Omental fat pad (tissue), 4 donors: ENCODE results near the gene PRSS57. TPM values are rescaled to one million over a fixed set of nuclear protein-coding genes. Genes with fewer than 3 reads are reported as not detected.

Experiments
- ATAC-seq: fragments of 150-250 bp; one replicate; pipeline ENCODE4 v1.9.1; 2016; ENCODE audit warnings: mild to moderate bottlenecking, moderate library complexity; ENCODE audit not compliant: low FRiP score
- DNase-seq: peaks from one replicate; pipeline ENCODE4 v3.0.0-alpha.2; 2019; ENCODE audit warnings: low spot score
- total RNA-seq, 4 donors: library from RNA; depleted of rRNA; stranded (reverse); fragments of >200 nt; gene quantifications; one replicate each; pipeline ENCODE4 v1.1.0, GENCODE V29; 2016
- TF ChIP-seq, protein P1 (sequence below), 3 donors: fragments of 450-650 bp; IDR thresholded peaks; one replicate each; pipeline ENCODE4 v1.5.1; 2016 to 2017; ENCODE audit warnings: antibody characterized with exemption in 3 of 3, mild to moderate bottlenecking in 3 of 3, moderate library complexity in 2 of 3

Gene PRSS57
- total RNA-seq, 4 donors from 2014 or later, result 0.95 TPM; not detected in 3

DNA sequence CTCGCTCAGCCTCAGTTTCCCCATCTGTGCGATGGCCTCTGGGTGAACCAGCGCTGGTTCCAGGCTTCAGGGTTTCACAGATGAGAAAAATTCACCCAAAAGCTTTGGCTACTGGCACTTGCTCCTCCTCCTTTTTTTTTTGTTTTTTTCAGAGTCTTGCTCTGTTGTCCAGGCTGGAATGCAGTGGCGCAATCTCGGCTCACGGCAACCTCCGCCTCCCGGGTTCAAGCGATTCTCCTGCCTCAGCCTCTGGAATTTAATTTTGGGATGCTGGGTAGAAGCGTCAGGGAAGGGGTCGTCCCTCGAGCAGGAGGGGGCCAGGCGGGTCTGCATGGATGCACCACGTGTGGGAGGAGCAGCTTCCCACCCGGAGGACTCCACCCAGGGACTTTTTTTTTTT is 7.0 kb downstream of the PRSS57 start:
- no peak for DNase-seq
- TF ChIP-seq, protein P1, sequence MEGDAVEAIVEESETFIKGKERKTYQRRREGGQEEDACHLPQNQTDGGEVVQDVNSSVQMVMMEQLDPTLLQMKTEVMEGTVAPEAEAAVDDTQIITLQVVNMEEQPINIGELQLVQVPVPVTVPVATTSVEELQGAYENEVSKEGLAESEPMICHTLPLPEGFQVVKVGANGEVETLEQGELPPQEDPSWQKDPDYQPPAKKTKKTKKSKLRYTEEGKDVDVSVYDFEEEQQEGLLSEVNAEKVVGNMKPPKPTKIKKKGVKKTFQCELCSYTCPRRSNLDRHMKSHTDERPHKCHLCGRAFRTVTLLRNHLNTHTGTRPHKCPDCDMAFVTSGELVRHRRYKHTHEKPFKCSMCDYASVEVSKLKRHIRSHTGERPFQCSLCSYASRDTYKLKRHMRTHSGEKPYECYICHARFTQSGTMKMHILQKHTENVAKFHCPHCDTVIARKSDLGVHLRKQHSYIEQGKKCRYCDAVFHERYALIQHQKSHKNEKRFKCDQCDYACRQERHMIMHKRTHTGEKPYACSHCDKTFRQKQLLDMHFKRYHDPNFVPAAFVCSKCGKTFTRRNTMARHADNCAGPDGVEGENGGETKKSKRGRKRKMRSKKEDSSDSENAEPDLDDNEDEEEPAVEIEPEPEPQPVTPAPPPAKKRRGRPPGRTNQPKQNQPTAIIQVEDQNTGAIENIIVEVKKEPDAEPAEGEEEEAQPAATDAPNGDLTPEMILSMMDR (IDR thresholded peaks at IDR 0.05), result no peak
- no peak for ATAC-seq

DNA sequence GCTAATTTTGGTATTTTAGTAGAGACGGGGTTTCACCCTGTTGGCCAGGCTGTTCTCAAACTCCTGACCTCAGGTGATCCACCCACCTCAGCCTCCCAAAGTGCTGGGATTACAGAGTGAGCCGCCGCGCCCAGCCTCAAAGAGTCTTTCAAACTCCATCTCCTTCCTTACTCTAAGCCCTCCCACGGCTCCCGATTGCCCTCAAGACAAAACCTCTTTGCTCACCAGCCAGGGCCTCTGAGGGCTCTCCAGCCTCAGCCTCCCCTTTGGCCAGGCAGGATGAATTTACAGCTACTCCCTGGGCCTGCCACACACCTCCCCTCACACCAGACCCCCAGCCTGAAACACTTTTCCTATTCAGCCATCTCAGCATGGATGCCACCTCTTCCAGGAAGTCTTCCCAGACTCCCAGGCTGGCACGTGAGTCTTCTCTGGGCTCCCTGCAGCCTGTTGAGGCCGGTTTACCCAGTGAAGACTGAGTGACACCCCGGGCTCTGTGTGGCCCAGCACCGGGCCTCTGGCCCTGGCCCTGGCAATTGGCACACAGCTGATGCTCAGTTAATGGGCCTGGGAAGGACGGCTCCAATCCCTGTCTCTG is 7.6 kb downstream of the PRSS57 start:
- ATAC-seq (no peak), DNase-seq (no peak)
- TF ChIP-seq, protein P1 (IDR thresholded peaks at IDR 0.05), result no peak

DNA sequence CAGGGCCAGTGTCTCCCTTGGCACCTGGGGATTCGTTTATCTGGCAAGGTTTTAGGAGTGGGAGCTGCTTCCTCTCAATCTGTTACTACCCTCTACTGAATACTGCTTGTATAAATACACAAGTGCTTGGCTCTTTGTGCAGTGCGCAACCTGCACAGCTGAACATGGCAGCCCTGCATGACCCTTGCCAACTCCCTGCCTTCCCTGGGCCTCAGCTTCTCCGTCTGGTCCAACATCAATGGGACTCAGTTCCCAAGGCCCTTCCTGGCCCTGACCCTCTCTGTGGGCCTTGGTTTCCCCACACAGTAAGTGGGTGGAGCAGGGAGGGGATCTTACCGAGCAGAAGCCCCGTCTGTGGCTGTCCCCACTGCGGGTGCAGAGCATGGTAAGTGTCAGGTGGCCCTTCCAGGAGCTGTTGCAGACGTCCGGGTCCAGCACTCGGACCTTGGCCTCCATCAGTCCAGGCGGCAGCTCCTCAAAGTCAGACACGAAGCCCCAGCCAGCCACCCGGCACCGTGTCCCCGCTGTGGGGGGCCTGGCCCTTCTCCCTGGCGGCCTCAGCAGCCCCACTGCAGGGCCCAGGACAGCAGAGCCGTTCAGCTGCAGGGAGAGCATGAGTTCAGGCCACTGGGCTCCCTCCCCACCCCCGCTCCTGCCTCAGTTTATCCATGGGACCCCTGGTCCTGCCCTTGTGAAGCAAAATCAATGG is 8.5 kb downstream of the PRSS57 start:
- no peak for ATAC-seq
- DNase-seq, result no peak
- TF ChIP-seq, protein P1 (IDR thresholded peaks at IDR 0.05), result no peak

DNA sequence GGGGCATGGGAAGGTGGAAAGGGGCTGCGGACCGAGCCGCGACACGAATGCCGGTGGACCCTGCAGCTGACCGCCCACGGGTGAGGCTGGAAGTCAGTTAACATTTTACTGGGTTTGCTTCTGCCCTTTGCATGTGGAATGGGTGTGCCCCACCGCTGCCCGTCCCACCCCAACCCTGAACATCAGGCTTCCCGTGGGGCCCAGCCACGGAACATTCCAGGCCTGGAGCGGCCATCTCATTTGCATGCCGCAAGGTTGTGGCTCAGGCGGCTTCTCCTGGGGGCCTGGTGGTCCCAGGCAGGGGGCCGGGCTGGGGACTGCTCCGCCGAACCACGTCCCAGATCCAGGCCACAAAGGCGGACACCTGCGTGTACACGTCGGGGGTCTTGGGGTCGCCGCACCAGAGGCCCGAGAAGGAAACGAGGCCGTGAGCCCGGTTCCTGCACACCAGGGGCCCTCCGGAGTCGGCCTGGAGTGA is 9.8 kb downstream of the PRSS57 start:
- TF ChIP-seq, protein P1 (IDR thresholded peaks at IDR 0.05), result no peak
- DNase-seq (no peak), ATAC-seq (no peak)

DNA sequence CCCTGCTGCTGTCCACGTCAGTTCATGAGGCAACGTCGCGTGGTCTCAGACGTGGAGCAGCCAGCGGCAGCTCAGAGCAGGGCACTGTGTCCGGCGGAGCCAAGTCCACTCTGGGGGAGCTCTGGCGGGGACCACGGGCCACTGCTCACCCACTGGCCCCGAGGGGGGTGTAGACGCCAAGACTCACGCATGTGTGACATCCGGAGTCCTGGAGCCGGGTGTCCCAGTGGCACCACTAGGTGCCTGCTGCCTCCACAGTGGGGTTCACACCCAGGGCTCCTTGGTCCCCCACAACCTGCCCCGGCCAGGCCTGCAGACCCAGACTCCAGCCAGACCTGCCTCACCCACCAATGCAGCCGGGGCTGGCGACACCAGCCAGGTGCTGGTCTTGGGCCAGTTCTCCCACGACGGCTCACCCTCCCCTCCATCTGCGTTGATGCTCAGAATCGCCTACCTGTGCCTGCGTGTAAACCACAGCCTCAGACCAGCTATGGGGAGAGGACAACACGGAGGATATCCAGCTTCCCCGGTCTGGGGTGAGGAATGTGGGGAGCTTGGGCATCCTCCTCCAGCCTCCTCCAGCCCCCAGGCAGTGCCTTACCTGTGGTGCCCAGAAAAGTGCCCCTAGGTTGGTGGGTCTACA is 12.5 kb downstream of the PRSS57 start:
- TF ChIP-seq, protein P1 (IDR thresholded peaks at IDR 0.05), result no peak
- ATAC-seq (no peak), DNase-seq (no peak)

DNA sequence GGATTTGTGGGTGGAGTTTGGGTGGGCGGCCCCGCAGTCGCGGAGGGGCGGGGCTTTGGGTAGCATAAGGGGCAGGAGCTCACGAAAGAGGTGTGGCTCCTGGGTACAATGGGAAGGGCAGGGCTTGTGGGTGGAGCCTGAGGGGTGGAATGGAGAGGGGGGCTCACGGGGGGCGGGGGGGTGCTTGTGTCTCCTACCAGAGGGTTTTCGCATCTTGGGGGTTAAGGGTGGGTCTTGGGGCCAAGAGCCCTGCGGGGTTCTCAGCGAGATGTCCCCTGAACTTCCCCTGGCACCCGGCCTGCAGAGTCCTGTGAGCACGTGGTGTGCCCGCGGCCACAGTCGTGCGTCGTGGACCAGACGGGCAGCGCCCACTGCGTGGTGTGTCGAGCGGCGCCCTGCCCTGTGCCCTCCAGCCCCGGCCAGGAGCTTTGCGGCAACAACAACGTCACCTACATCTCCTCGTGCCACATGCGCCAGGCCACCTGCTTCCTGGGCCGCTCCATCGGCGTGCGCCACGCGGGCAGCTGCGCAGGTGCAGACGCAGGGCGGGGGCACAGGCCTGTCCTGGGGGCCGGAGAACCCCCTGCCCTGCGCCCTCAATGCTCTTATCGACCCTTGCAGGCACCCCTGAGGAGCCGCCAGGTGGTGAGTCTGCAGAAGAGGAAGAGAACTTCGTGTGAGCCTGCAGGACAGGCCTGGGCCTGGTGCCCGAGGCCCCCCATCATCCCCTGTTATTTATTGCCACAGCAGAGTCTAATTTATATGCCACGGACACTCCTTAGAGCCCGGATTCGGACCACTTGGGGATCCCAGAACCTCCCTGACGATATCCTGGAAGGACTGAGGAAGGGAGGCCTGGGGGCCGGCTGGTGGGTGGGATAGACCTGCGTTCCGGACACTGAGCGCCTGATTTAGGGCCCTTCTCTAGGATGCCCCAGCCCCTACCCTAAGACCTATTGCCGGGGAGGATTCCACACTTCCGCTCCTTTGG is 13.9 kb downstream of the PRSS57 start:
- no peak for ATAC-seq
- no peak for DNase-seq
- TF ChIP-seq, protein P1 (IDR thresholded peaks at IDR 0.05), result no peak
